HG03520 (cell line): Measurements from ENCODE around the gene EMP1.

ENCODE experiments used
- ATAC-seq: cut with Tn5 transposase; IDR thresholded peaks from one replicate; pipeline ENCODE4 v1.9.1; 2021; ENCODE audit warnings: mild to moderate bottlenecking, moderate library complexity; ENCODE audit not compliant: unreplicated experiment

The EMP1 gene, protein sequence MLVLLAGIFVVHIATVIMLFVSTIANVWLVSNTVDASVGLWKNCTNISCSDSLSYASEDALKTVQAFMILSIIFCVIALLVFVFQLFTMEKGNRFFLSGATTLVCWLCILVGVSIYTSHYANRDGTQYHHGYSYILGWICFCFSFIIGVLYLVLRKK

DNA sequence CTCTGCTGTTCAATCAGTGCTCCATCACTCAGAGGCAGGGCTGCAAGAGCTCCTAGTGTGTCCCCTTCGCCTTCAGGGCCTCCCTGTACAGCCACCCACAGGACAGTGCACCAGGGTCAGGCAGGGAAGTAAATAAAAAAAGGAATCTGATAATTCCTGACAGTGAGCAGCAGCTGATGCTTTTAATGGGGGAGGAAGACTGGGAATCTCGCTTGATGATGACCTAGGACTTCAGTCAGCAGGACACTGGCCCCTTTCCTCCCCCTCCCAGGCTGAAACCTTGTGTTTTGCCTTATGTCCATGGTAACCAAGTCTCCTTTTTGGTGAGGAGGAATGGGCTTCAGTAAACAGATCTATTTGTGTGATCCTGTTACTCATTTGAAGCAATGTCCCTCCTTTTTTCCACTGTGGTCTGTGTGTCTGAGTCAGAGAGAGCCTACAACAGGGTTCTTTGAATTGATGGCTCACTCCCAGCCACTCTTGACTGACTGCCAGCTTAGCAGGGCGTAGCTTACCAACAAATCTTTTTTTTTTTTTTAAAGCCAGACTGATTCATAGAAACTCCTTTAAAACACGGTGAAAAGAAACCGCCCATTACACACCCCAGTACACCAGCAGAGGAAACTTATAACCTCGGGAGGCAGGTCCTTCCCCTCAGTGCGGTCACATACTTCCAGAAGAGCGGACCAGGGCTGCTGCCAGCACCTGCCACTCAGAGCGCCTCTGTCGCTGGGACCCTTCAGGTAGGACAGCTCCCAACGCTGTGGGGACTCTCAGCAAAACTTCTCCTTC lies at the start of gene EMP1:
Gene EMP1, plus strand, starts transcription at position 597 of the 792 bp plus-strand sequence. CDS start 14,785 bp downstream, outside the sequence.
- ATAC-seq = peak; percentile 91

DNA sequence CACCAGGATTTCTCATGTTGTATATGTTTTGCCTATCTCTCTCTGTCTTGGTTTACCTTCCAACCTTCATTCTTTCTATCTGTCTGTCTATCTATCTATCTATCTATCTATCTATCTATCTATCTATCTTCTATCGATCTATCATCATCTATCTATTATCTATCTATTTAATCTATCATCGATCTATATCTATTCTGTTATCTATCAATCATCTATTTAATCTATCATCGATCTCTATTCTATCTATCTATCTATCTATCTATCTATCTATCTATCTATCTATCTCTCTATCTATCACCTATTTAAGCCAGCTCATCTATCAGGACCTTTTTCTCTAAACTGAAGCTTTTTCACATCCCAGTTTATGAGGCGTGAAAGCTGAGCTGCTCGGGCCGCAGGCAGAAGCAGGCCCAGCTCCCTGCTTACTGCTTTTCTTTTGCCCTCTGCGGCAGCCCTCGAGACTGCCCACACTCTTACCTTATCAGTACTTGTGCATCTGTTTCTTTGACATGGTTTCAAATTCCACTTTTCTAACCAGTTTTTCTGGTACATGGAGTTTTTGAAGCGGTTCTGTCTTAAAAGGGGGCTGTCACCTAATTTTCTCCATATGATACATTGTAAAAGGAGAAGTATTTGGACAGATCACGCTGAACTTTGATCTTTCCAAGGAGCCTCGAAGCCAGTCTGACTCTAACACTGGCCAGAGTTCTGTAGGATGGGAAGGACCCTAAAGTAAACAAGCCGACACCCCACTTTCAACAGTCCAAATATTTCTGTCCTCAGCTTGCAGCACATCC lies 48.6 kb upstream of the EMP1 start:
- no peak for ATAC-seq

DNA sequence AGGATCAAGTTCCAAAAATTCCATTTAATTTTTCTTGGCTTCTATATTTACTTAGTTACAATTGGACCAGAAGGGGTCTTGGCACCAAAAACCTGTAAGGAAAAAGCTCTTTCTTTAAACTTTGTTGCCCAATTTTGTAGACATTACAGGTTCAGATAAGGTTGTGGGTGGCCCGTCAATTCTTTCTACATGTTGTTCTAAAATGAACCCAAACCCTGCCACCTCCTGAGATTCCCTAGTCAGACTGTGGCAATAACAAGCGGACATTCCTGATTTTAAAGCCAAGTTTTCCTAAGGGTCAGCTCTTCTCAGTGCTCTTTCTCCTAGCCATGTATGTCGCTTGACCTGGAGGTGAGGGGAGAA lies 48.1 kb upstream of the EMP1 start:
- no peak for ATAC-seq

DNA sequence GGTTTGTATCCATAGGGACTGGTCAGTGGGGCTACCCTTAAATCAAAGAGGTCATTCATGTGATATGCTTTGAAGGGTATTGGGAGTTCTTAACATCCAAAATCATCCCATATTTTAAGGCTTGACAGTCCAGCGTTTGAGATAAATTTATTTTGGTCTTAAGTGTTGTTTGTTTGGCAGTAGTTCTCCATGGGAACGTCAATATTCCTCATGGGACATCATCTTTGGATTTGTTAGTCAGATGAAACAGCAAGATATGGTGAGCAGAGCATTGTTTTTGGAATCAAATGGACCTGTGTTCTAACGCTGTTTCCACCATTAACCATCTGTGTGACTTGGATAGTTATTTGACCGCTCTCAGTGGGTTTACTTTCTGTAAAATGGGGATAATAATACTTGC lies 47.1 kb upstream of the EMP1 start:
- no peak for ATAC-seq

DNA sequence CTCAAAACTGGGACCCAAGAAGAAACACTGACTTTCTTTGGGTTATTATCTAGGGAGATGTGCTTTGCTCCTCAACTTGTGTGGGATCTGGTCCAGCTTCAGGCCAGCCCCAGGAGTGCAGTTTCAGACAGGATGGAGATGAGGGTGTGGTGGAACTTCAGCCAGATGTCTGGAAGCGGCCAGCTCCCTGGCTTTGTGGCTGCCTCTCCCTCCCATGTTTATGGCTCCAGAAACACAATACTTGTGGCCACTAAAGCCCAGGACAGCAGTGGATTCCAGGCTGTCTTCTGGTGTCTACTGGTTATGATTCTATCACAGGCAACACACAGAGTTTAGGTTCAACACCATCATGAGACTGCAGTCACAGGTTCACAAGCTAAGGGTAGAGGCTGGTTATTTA lies 44.2 kb upstream of the EMP1 start:
- ATAC-seq = no peak

DNA sequence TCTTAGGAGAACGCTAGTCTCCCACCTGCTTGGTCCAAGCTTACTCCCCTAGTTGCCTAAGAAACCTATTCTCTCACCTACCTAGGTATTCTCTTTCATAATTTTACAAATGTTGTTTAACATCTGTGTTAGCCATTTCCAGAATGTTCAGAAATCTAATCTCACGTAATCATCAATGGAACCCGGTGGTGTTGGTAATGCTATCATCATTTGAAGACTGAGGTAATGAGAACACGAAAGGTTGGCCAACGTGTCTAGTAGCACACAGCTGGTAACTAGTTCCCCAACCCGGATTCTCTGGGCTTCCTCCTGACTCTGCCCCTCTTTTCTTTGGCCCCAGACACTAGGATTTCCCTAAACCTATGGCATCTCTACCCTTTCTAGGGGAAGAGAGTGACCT lies 43.8 kb upstream of the EMP1 start:
- ATAC-seq = no peak

DNA sequence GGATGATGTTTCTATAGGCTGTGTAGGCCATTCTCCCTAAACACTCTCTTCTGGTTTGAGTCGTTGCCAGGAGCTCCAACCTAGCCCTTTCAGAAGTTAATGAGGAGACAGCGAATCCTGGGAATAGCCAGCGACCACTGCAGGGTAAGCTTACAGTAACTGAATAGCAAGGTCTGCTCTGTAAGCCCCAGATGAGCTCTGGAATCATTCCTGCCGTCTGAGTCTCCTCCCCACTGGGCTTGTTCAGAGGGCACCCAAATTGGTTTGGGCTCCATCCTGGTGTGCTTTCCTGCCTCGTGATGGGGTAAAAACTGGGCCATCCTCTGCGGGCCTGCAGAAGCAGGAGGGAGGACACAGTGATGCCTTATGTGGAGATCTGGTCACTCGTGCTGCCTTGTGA lies 43.3 kb upstream of the EMP1 start:
- no peak for ATAC-seq

DNA sequence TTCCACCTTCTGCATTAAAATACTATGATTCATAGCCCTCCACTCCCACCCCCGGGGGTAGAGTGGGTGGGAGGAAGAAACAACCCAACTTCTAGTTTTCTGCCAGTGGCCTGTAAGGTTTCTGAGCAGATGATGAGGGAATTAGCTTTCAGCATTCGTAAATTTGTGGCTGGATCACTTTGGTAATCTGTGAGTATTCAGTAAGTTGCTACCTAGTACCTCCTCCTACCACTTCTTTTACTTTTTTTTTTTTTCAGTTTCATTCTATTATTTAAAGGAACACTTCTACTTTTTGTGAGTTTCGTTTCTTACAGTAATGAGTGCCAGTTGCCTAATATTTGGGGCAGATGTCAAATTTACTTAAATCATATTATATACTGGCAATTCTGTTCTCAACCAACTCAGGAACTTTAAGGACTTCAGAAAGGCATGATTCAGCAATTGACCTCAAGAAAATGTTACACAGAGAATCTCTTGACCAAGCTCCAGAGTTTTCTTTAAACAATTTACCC lies 42.4 kb upstream of the EMP1 start:
- no peak for ATAC-seq

DNA sequence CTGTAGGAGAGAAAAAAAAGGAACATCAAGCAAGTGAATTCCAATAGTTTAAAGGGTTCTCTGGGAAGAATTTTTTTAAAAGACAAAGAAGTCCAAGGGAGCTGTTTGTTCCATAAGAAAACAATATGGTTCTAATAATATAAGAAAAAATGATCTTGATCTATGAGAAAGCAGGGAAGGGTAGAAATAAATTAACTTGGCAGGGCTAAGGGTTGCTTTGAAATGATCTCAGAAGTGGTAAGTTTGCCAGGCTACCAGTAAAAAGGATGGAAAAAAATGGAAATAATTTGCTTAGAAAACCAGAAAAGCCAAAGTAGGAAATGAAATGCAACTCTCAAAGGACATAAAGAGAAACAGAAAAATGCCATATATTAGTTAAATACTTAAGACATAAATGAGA lies 41.7 kb upstream of the EMP1 start:
- ATAC-seq = no peak

DNA sequence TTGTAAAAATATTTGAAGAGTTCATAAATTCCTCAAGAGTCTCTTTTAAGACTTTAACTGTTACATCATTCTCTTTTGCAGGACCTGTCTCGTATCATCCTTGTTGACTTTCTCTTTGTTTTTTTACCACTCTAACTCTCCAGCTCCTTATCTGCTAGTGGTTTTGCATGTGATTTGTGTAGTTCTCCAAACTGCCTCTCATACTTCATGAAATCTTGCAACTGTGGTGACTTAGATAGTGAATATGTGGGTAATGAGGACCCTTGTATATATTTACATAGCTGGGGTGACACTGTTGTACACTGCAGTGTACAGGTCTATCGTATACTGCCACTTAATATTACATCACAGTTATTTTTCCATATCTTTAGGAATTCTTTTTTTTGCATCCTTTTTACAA lies 40.2 kb upstream of the EMP1 start:
- no peak for ATAC-seq

DNA sequence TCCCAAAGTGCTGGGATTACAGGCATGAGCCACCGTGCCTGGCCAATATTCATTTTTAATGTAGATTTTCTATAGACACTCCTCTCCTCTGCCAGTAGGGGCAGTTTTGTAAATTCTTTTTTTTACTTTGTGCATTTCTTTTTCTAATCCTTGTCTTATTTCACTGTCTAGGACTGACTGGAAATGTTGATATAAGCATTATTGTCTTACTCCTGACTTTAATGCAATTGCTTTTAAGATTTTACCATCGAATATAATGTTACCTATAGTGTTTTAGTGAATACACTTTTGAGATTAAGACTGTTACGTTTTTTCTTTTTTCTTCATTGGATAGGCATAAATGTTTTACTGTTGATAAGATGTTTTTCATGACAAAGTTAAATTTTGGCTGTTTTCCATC lies 35.4 kb upstream of the EMP1 start:
- ATAC-seq = no peak

DNA sequence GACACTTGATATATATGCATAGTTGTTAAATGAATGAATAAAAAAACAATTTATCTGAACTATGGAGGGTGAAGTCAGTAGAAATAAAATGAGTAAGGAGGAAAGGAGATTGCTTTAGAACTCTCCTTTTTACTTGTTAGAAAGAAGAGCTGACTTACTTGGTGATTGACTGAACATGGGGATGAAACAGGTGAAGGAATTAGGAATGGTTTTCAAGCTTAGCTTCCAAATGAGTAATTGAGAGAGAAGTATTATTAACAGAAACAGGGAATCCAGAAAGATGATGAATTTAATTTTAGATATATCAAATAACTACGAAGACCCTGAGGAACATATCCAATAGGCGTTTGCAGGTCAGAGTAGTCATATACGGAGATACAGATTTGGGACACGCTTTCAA lies 33.6 kb upstream of the EMP1 start:
- no peak for ATAC-seq

DNA sequence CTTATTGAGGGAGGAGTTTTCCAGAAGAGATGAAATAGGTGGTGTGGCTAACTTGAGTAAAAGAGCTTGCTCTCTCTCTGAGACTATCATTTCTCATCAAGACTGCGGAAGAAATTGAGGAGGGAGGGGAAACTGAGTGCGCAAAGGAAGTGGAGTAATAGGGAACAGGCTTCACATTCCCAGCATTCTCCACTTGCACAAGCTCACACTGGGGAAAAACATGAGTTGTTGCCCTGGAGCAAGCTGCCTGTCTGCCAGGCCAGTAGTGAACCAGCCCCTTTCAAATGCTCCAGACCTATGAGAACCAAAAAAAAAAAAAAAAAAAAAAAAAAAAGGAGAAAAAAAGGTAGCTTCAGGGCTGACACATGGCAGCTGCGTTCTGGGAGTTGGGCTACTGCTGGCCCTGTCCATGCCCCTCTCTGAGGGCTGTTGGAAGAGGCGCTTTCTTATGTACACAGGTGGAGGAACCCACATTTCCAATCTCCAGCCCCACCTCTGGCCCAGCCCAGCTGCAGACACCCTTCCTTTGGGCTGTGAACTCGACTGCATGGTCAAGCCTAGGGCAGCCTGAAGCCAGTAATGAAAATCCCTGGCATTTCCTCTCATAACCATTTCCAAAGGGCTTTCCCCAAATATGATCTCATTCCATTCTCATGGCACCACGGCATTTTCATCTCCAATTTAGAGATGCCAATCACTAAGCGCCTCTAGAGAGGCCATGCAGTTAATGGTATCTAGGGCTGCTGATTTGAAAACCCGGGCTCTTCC lies 32.5 kb upstream of the EMP1 start:
- ATAC-seq = no peak

DNA sequence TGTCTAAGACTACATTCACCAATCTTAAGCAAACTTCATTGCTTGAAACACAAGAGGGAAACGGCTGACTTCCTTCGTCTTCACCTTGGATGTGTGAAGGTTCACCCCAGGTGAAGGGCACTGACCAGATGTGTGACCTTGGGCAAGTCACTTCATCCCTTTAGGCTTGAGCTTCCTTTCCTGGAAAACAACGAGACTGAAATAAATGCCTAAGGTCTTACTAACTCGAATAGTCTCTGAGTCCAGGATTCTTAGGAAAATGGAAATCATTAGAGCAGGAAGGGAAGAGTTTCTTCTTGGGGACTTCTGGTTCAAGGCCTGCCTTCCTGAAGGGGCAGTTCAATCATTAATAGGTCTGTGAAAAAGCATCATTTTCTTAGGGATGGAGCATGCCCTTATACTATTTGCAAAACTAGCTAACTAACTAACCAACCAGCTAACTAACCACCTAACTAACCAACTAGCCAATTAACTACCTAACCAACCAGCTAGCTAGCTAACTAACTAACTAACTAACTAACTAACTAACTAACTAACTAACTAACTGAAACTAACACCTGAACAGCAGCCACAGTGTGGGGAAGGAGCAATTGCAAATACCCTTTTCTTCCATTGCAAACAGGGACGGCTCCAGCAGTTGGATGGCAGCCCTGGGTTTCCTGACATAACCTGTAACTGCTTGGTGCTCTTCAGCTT lies 31.5 kb upstream of the EMP1 start:
- ATAC-seq = no peak

DNA sequence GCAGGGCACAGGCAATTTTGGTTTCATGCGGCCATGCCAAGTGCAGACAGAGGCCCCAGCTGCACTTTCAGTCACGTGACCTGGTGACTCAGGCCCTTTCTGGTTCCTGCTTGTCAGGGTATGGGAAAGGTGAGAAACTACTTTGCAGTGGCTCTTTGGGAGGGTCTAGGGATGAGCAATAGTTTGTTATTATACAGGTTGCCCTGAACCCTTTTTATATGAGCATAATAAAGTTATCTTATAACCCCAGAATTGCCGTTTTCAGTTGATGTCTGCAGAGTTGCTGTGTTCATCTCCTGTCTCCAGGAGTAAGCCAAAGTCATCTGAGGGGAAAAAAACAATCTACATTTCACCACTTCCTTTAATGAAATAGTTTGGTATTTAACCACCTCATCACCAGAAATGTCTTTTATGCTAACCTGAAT lies 30.9 kb upstream of the EMP1 start:
- peak; percentile 58 for ATAC-seq

DNA sequence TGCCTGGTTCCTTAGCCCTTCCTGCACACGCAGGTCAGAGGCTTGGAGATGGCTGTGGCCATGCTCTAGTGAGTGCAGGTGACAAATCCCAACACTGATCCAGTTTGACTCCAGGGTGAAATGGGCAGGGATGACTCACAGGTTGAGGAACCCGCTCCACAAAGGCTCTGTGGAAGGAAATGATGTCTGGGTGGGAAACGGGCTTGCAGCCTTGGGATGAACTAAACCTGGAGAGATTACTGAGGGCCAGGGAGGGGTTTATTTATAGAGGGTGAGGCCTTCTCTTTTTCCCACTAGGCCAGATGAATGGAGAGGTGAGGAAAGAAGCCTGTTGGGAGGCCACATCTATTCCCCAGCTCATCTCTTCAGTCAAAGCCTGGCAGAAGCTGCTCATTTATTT lies 29.3 kb upstream of the EMP1 start:
- no peak for ATAC-seq

DNA sequence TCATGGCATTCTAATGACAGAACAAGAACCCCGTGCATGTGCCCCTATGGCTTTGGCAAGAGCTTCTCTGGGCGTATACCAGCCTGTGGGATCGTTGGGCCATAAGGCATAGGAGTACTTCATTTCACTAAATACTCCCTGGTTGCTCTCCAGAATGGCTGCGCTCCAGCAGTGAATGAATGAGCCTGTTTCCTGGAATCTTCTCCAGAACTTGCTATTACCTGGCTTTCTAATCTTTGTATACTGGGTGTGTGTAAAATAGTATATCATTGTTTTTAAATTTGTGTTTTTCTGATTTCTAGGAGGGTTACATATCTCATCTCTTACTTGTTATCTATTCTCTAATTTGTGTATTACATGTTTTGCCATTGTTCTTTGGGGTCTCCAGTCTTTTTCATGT lies 28.6 kb upstream of the EMP1 start:
- ATAC-seq = no peak

DNA sequence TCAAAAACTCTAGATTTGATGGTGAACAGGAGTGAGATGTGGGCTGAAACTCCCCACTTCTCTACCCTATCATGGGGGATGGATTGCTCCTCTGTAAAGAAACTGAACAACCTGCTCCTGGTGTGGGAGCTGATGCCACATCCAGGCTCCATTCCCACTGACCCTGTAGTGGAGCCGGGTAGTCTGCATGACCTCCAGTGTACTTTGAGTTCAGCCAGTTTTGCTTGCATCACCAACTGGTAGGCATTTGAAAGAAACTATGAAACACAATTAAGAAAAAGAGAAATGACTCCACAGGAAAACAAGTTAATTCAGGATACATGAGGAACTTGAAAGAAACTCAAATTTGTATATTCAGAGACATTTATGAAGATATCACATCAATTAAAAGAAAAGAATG lies 27.3 kb upstream of the EMP1 start:
- ATAC-seq = no peak

DNA sequence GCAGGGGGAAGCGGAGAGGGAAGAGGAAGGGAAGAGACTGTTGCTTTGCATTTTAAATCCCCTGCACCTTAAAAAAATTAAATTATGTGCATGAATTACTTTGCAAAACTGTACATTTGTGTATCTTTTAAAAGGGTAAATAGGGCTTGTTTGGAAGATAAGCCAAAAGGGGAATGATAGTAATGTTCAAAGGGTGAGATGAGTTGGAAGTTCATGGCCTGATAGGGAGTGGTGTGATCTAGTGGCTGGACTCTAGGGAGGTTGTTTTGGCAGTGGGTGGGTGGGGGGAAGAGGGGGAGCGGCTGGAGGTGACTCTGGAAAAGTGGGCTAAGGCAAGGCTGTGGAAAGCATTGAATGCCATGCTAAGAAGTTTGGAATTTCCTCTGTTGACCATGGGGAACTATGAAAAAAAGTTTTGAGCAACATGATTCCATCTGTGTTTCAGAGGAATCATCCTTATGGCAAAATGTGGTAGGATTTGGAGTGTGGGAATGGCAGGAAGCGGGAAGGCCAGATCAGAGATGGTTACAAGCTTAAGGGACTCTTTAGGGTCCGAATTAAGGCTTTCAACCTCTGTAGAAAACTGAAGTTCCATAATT lies 25.5 kb upstream of the EMP1 start:
- ATAC-seq = no peak
